Measurements from ENCODE around the gene OTUB2. TPM values are rescaled to one million over a fixed set of nuclear protein-coding genes. Genes with fewer than 3 reads are reported as not detected.
A peak's percentile ranks its signal among the peaks of the same experiment; 100 is the strongest.

Gene OTUB2
- total RNA-seq, 3 donors from 2014 or later (not counting 1 experiment from before 2014, with no cell fraction given), result 0.09 to 0.13 TPM; not detected in 1

GRCh38 chr14:94045563-94046345 lies 19.6 kb downstream of the OTUB2 start:
- no peaks in the 10 kb centered on the region for H3K27me3 Mint-ChIP-seq (ENCODE audit: low read depth in 2 of 2)
- Histone ChIP-seq H3K4me1 (ENCODE audit: control insufficient read depth, insufficient read depth, low read length) (no peaks in the 10 kb centered on the region), H3K9me3 (ENCODE audit: control insufficient read depth, insufficient read depth, low read length) (no peaks in the 10 kb centered on the region), H3K27me3 (ENCODE audit: control insufficient read depth, insufficient read depth, low read length) (no peaks in the 10 kb centered on the region), H3K36me3 (ENCODE audit: control insufficient read depth, insufficient read depth, low read length) (peaks cover 44% of the 10 kb centered on the region), H3K4me3 (ENCODE audit: low read length) (no peak overlapping the region), H3K27ac (ENCODE audit: low read length) (no peak overlapping the region)
- no peak for TF ChIP-seq CTCF (IDR thresholded peaks at IDR 0.05)
- H3K9me3 Mint-ChIP-seq, result no peaks in the 10 kb centered on the region
- ATAC-seq (no peak), DNase-seq (no peak)
- intact Hi-C loops (cut with micrococcal nuclease), result no loop called here
- no peak overlapping the region for H3K4me3 Mint-ChIP-seq
- peaks cover 24% of the 10 kb centered on the region for H3K36me3 Mint-ChIP-seq
- peak overlapping the region; percentile 16 to 62 for H3K27ac Mint-ChIP-seq
- H3K4me1 Mint-ChIP-seq, result no peaks in the 10 kb centered on the region
- 83% methylated on average over 19 of the region's 19 CpGs for WGBS (ENCODE audit: insufficient coverage)

- 89% methylated on average over 6 of the region's 7 CpGs for WGBS (ENCODE audit: insufficient coverage)
- Mint-ChIP-seq H3K36me3 (peaks cover 33% of the 10 kb centered on the region), H3K27ac (no peak overlapping the region), H3K27me3 (ENCODE audit: low read depth in 2 of 2) (no peaks in the 10 kb centered on the region), H3K9me3 (no peaks in the 10 kb centered on the region), H3K4me1 (no peaks in the 10 kb centered on the region), H3K4me3 (no peak overlapping the region)
- Histone ChIP-seq H3K4me3 (ENCODE audit: low read length) (no peak overlapping the region), H3K27me3 (ENCODE audit: control insufficient read depth, insufficient read depth, low read length) (no peaks in the 10 kb centered on the region), H3K27ac (ENCODE audit: low read length) (no peak overlapping the region), H3K9me3 (ENCODE audit: control insufficient read depth, insufficient read depth, low read length) (no peaks in the 10 kb centered on the region), H3K4me1 (ENCODE audit: control insufficient read depth, insufficient read depth, low read length) (no peaks in the 10 kb centered on the region), H3K36me3 (ENCODE audit: control insufficient read depth, insufficient read depth, low read length) (peaks cover 53% of the 10 kb centered on the region)
- intact Hi-C loops (cut with micrococcal nuclease), result no loop called here
- ATAC-seq, result no peak
- DNase-seq, result no peak
- TF ChIP-seq CTCF (IDR thresholded peaks at IDR 0.05), result no peak
Observed at GRCh38 chr14:94046696-94047250, 20.6 kb downstream of the OTUB2 start.

DNA sequence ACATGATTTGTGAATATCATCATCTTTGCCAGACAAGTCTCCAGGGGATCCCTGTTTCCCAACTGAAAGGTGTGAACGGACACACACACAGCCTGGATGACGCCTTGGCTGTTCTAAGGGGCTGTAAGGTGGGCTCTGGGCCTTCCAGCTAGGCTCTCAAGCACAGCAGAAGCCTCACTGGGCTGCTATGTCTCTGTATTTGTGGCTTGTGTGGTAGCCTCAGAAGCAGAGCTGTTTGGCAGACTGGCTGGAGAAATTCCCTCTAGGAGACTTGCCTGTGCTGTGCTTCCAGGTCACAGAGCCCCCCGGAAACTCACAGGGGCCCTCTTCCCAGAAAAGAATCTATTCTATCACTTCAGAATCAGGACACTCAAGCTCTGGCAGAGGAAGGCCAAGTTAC lies 21.4 kb downstream of the OTUB2 start:
- H3K27me3 ChIP-seq (ENCODE audit: control insufficient read depth, insufficient read depth, low read length), result no peaks in the 10 kb centered on the region
- H3K4me3 Mint-ChIP-seq, result no peak overlapping the region
- no peak overlapping the region for H3K4me3 ChIP-seq (ENCODE audit: low read length)
- DNase-seq (peak in 1 of 2 donors; percentile 4), ATAC-seq (no peak)
- 96% methylated on average over 3 of the region's 3 CpGs for WGBS (ENCODE audit: insufficient coverage)
- H3K9me3 ChIP-seq (ENCODE audit: control insufficient read depth, insufficient read depth, low read length), result no peaks in the 10 kb centered on the region
- H3K36me3 Mint-ChIP-seq, result peaks cover 40% of the 10 kb centered on the region
- H3K36me3 ChIP-seq (ENCODE audit: control insufficient read depth, insufficient read depth, low read length), result peaks cover 62% of the 10 kb centered on the region
- no peaks in the 10 kb centered on the region for H3K27me3 Mint-ChIP-seq (ENCODE audit: low read depth in 2 of 2)
- H3K27ac Mint-ChIP-seq, result no peak overlapping the region
- peaks cover 0 to 7% of the 10 kb centered on the region in 2 donors for H3K4me1 Mint-ChIP-seq
- TF ChIP-seq CTCF (IDR thresholded peaks at IDR 0.05), result no peak
- H3K4me1 ChIP-seq (ENCODE audit: control insufficient read depth, insufficient read depth, low read length), result no peaks in the 10 kb centered on the region
- intact Hi-C loops (cut with micrococcal nuclease), result no loop called here
- no peaks in the 10 kb centered on the region for H3K9me3 Mint-ChIP-seq
- H3K27ac ChIP-seq (ENCODE audit: low read length), result no peak overlapping the region

All from natural killer cell (primary cell).